DOHH2 (cell line): ENCODE data around the gene SERF2.
"Not testable (repeated sequence)": the region's sequence is repeated elsewhere in the genome, so short reads cannot be mapped to it uniquely, and the experiment has no call there.

Experiments used
- EZH2phosphoT487 ChIP-seq: fragments of 200-600 bp; sonication (generic); IDR thresholded peaks from 2 replicates; pipeline ENCODE4 v1.6.1; 2017; ENCODE audit warnings: borderline replicate concordance, mild to moderate bottlenecking, antibody characterized with exemption, low read length, moderate library complexity, mixed read lengths
- TF ChIP-seq, protein P1 (sequence below): fragments of 200-600 bp; sonication (generic); IDR thresholded peaks from one replicate; pipeline ENCODE4 v1.5.1; 2014; ENCODE audit warnings: antibody characterized with exemption, mild to moderate bottlenecking, low read depth, low read length; ENCODE audit not compliant: poor library complexity, severe bottlenecking

- not testable (repeated sequence) for TF ChIP-seq EZH2phosphoT487
- TF ChIP-seq, protein P1, sequence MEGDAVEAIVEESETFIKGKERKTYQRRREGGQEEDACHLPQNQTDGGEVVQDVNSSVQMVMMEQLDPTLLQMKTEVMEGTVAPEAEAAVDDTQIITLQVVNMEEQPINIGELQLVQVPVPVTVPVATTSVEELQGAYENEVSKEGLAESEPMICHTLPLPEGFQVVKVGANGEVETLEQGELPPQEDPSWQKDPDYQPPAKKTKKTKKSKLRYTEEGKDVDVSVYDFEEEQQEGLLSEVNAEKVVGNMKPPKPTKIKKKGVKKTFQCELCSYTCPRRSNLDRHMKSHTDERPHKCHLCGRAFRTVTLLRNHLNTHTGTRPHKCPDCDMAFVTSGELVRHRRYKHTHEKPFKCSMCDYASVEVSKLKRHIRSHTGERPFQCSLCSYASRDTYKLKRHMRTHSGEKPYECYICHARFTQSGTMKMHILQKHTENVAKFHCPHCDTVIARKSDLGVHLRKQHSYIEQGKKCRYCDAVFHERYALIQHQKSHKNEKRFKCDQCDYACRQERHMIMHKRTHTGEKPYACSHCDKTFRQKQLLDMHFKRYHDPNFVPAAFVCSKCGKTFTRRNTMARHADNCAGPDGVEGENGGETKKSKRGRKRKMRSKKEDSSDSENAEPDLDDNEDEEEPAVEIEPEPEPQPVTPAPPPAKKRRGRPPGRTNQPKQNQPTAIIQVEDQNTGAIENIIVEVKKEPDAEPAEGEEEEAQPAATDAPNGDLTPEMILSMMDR, result not testable (repeated sequence)
These were observed 38.7 kb downstream of the SERF2 start for GRCh38 chr15:43830691-43831275.
